HepG2 (cell line): ENCODE results near the gene C22orf42. TPM values are rescaled to one million over a fixed set of nuclear protein-coding genes. Genes with fewer than 3 reads are reported as not detected.

ENCODE experiments used
- ATAC-seq: fragments of 200-7000 bp; cut with Tn5 transposase; 3 replicates; pipeline ENCODE4 v1.9.1; 2020; ENCODE audit warnings: mild to moderate bottlenecking, moderate library complexity
- BruUV-seq: library from RNA; stranded (reverse); fragments of 400-500 nt; replicated peaks from 2 replicates; lab custom pipeline; 2021; lab: Mats Ljungman, UMichigan
- CTCF ChIA-PET: fragments of 300-600 bp; formaldehyde crosslinking; extraction: SDS; loops from one replicate; lab custom pipeline; 2021; ENCODE audit warnings: low total read pairs, inconsistent platforms, low intra/inter-chr PET ratio; lab: Yijun Ruan, JAX
- POLR2A ChIA-PET: fragments of 350-600 bp; sonication (Branson Sonifier 250); formaldehyde crosslinking; loops from one replicate; lab custom pipeline; 2020; ENCODE audit warnings: antibody characterized with exemption, inconsistent platforms; lab: Yijun Ruan, JAX
- DNase-seq: peaks from one replicate; pipeline ENCODE4 v3.0.0-alpha.2; 2015; ENCODE audit warnings: low spot score
- FAIRE-seq: peaks from 3 replicates; lab custom pipeline; 2011; peaks lifted over from hg19 to GRCh38; lab: Jason Lieb, UNC
- H2AFZ ChIP-seq: one replicate; pipeline ENCODE4 v1.6.1; 2011; ENCODE audit warnings: low read length, inconsistent platforms
- H3K27ac ChIP-seq: fragments of 300-600 bp; 3 replicates; pipeline ENCODE4 v1.8.0; 2011; ENCODE audit warnings: mixed run types, mild to moderate bottlenecking, mixed read lengths, low read length, inconsistent platforms; ENCODE audit not compliant: insufficient read depth; ENCODE audit errors: extremely low read length
- H3K27me3 ChIP-seq, 2 experiments: fragments of 200-600 bp in 1 of 2; 2 replicates in 1 of 2; 3 replicates in 1 of 2; pipeline versions ENCODE4 v1.6.0 to v1.8.0; 2011; ENCODE audit warnings: low read length in 2 of 2, mild to moderate bottlenecking in 2 of 2, moderate library complexity in 2 of 2, inconsistent platforms in 1 of 2; ENCODE audit not compliant: insufficient read depth in 2 of 2, control insufficient read depth in 1 of 2
- H3K36me3 ChIP-seq, 2 experiments: fragments of 200-600 bp in 1 of 2; replicated peaks in 1 of 2; 2 replicates in 1 of 2; 3 replicates in 1 of 2; pipeline versions ENCODE4 v1.5.1 to v1.8.0; 2011; ENCODE audit warnings: low read length in 2 of 2, inconsistent platforms in 1 of 2; ENCODE audit not compliant: insufficient read depth in 2 of 2, control insufficient read depth in 1 of 2
- H3K4me1 ChIP-seq: 2 replicates; pipeline ENCODE4 v1.5.1; 2012; ENCODE audit warnings: low read length, inconsistent platforms; ENCODE audit not compliant: insufficient read depth
- H3K4me2 ChIP-seq: 2 replicates; pipeline ENCODE4 v1.6.0; 2011; ENCODE audit warnings: low read depth, low read length, inconsistent platforms
- H3K4me3 ChIP-seq, 3 experiments: fragments of 200-600 bp in 1 of 3; sonication (generic), shearing (Covaris generic) in 1 of 3; replicated peaks in 1 of 3; 2 replicates each; pipeline ENCODE4 v1.5.1; 2011 to 2016; ENCODE audit warnings: low read length in 3 of 3, inconsistent platforms in 2 of 3, low read depth in 2 of 3, mild to moderate bottlenecking in 2 of 3, control low read depth in 1 of 3, mixed read lengths in 1 of 3; ENCODE audit not compliant: insufficient read depth in 1 of 3
- H3K79me2 ChIP-seq: one replicate; pipeline ENCODE4 v1.6.1; 2011; ENCODE audit warnings: low read length, inconsistent platforms; ENCODE audit not compliant: insufficient read depth
- H3K9ac ChIP-seq: 2 replicates; pipeline ENCODE4 v1.6.0; 2011; ENCODE audit warnings: mild to moderate bottlenecking, low read depth, low read length, inconsistent platforms; ENCODE audit not compliant: insufficient read depth
- H3K9me3 ChIP-seq: 2 replicates; pipeline ENCODE4 v1.5.1; 2012; ENCODE audit warnings: mild to moderate bottlenecking, low read length
- H4K20me1 ChIP-seq: 2 replicates; pipeline ENCODE4 v1.6.0; 2011; ENCODE audit warnings: inconsistent platforms, mild to moderate bottlenecking, low read length, moderate library complexity; ENCODE audit not compliant: insufficient read depth
- MIER2 ChIP-seq: IDR thresholded peaks from 2 replicates; pipeline ENCODE4 v1.6.1; 2016; ENCODE audit warnings: missing biosample characterization, missing genetic modification reagents
- NR1H2 ChIP-seq: sonication (generic); formaldehyde crosslinking; IDR thresholded peaks from 2 replicates; pipeline ENCODE4 v1.8.1; 2022; ENCODE audit warnings: low read depth, missing genetic modification reagents, borderline replicate concordance
- REPIN1 ChIP-seq: sonication (generic); formaldehyde crosslinking; IDR thresholded peaks from 2 replicates; pipeline ENCODE4 v1.8.0; 2022; ENCODE audit warnings: missing genetic modification reagents, low read depth, mild to moderate bottlenecking, borderline replicate concordance
- ZKSCAN8 ChIP-seq: IDR thresholded peaks from 2 replicates; pipeline ENCODE4 v1.6.1; 2016; ENCODE audit warnings: borderline replicate concordance, missing genetic modification reagents, missing compliant biosample characterization
- ZNF12 ChIP-seq: sonication (generic); formaldehyde crosslinking; IDR thresholded peaks from 2 replicates; pipeline ENCODE4 v1.5.0; 2020; ENCODE audit warnings: missing genetic modification reagents
- ZNF513 ChIP-seq: sonication (generic); formaldehyde crosslinking; conservative IDR thresholded peaks from 2 replicates; pipeline ENCODE4 v1.5.0; 2020; ENCODE audit warnings: missing genetic modification reagents
- ZNF770 ChIP-seq: sonication (generic); formaldehyde crosslinking; IDR thresholded peaks from 2 replicates; pipeline ENCODE4 v1.5.0; 2020; ENCODE audit warnings: mild to moderate bottlenecking, missing genetic modification reagents
- WGBS: methylation state at CpG from one replicate; pipeline ENCODE4 v1.1.6; 2017; ENCODE audit warnings: low lambda C conversion rate; 5-methylcytosine and 5-hydroxymethylcytosine counted together
- in situ Hi-C: cut with HindIII; loops from 2 replicates; pipeline ENCODE4 v1.10.0; 2017; ENCODE audit warnings: low pct_unique_long_range_greater_than_20kb; ENCODE audit not compliant: extremely low pct_ligation_motif_present
- intact Hi-C: fragments of 100-400 bp; cut with micrococcal nuclease; formaldehyde crosslinking; loops from one replicate; pipeline ENCODE4 v1.10.0; 2022; ENCODE audit not compliant: unreplicated experiment
- polyA plus RNA-seq, 8 experiments: library from polyadenylated mRNA; depleted of rRNA in 3 of 8; stranded (reverse) in 7 of 8; unstranded in 1 of 8; fragments of >200 nt; fragmentation: Illumina TruSeq in 4 of 8; extraction: Trizol in 4 of 8; gene quantifications; 2 replicates each; pipeline versions ENCODE4 v1.2.1 to v1.2.3, GENCODE V29; 2011 to 2016; ENCODE audit warnings: low read depth in 4 of 8, missing spikeins in 1 of 8, mixed read lengths in 1 of 8; ENCODE audit not compliant: insufficient read depth in 1 of 8
- total RNA-seq, 5 experiments: library from RNA; depleted of rRNA; stranded (reverse); fragments of >200 nt; fragmentation: Illumina TruSeq; extraction: Trizol; gene quantifications; 2 replicates each; pipeline ENCODE4 v1.2.3, GENCODE V29; 2016; ENCODE audit warnings: low read depth in 1 of 5
- TF ChIP-seq, protein P1 (sequence below): sonication (generic); formaldehyde crosslinking; IDR thresholded peaks from 2 replicates; pipeline ENCODE4 v1.4.0; 2020; ENCODE audit warnings: mild to moderate bottlenecking, missing genetic modification reagents
- TF ChIP-seq, protein P2 (sequence below): fragments of 450-650 bp; IDR thresholded peaks from 2 replicates; pipeline ENCODE4 v1.6.1; 2016
- TF ChIP-seq, protein P3 (sequence below), 2 experiments: sonication (generic) in 1 of 2; formaldehyde crosslinking in 1 of 2; IDR thresholded peaks; 2 replicates each; pipeline versions ENCODE4 v1.5.1 to v1.6.1; 2011 to 2020; ENCODE audit warnings: borderline replicate concordance in 1 of 2, low read depth in 1 of 2, low read length in 1 of 2, mild to moderate bottlenecking in 1 of 2, missing genetic modification reagents in 1 of 2, moderate library complexity in 1 of 2

C22orf42 gene
- total and polyA plus RNA-seq, 2 of the 13 experiments (the other 11 are each of a cell fraction or from before 2014, with no cell fraction given), result not detected

GRCh38 chr22:32199961-32200360, 40.9 kb upstream of the C22orf42 start (continued):
- TF ChIP-seq, protein P1, sequence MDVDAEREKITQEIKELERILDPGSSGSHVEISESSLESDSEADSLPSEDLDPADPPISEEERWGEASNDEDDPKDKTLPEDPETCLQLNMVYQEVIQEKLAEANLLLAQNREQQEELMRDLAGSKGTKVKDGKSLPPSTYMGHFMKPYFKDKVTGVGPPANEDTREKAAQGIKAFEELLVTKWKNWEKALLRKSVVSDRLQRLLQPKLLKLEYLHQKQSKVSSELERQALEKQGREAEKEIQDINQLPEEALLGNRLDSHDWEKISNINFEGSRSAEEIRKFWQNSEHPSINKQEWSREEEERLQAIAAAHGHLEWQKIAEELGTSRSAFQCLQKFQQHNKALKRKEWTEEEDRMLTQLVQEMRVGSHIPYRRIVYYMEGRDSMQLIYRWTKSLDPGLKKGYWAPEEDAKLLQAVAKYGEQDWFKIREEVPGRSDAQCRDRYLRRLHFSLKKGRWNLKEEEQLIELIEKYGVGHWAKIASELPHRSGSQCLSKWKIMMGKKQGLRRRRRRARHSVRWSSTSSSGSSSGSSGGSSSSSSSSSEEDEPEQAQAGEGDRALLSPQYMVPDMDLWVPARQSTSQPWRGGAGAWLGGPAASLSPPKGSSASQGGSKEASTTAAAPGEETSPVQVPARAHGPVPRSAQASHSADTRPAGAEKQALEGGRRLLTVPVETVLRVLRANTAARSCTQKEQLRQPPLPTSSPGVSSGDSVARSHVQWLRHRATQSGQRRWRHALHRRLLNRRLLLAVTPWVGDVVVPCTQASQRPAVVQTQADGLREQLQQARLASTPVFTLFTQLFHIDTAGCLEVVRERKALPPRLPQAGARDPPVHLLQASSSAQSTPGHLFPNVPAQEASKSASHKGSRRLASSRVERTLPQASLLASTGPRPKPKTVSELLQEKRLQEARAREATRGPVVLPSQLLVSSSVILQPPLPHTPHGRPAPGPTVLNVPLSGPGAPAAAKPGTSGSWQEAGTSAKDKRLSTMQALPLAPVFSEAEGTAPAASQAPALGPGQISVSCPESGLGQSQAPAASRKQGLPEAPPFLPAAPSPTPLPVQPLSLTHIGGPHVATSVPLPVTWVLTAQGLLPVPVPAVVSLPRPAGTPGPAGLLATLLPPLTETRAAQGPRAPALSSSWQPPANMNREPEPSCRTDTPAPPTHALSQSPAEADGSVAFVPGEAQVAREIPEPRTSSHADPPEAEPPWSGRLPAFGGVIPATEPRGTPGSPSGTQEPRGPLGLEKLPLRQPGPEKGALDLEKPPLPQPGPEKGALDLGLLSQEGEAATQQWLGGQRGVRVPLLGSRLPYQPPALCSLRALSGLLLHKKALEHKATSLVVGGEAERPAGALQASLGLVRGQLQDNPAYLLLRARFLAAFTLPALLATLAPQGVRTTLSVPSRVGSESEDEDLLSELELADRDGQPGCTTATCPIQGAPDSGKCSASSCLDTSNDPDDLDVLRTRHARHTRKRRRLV (CRISPR knock-in tag), result no peak
- TF ChIP-seq REPIN1 (no peak), MIER2 (CRISPR knock-in tag) (no peak), ZNF12 (CRISPR knock-in tag) (no peak)
- TF ChIP-seq, protein P2, sequence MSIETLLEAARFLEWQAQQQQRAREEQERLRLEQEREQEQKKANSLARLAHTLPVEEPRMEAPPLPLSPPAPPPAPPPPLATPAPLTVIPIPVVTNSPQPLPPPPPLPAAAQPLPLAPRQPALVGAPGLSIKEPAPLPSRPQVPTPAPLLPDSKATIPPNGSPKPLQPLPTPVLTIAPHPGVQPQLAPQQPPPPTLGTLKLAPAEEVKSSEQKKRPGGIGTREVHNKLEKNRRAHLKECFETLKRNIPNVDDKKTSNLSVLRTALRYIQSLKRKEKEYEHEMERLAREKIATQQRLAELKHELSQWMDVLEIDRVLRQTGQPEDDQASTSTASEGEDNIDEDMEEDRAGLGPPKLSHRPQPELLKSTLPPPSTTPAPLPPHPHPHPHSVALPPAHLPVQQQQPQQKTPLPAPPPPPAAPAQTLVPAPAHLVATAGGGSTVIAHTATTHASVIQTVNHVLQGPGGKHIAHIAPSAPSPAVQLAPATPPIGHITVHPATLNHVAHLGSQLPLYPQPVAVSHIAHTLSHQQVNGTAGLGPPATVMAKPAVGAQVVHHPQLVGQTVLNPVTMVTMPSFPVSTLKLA, result no peak

DNA sequence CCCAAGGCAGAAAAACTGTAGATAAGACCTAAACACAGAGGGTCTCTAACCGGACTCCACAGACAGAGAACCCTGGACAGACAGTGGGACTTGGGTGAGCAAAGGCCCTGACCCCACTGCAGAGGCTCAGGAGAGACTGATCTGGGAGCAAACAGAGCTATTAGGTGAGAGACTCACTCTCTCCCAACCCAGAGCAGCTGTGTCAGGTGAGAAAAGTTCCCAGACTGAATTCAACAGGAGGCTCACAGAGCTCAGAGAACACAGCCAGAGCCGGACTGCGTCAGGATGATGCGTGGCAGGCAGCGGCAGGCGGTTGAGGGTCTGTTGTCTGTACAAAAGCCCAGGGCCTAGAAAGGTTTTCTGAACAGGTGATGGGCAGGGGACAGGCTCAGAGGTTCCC, 40.2 kb upstream of the C22orf42 start:
- FAIRE-seq, result no peak
- Histone ChIP-seq H2AFZ (no peak overlapping the region), H3K9me3 (no peaks in the 10 kb centered on the region), H3K4me2 (no peak overlapping the region), H3K79me2 (no peaks in the 10 kb centered on the region), H4K20me1 (no peaks in the 10 kb centered on the region), H3K27me3 (peaks cover 1 to 9% of the 10 kb centered on the region in 2 experiments; a peak in 2 of 5 replicates), H3K27ac (no peak overlapping the region), H3K4me1 (peaks cover 14% of the 10 kb centered on the region), H3K4me3 (no peak overlapping the region), H3K36me3 (no peaks in the 10 kb centered on the region), H3K9ac (no peak overlapping the region)
- WGBS, result 71% methylated on average over 5 of the region's 6 CpGs
- CTCF ChIA-PET, result no interaction called here
- in situ Hi-C loops, result no loop called here
- intact Hi-C loops, result no loop called here
- POLR2A ChIA-PET, result no interaction called here
- no peak for ATAC-seq
- no peak for DNase-seq
- BruUV-seq, result no TSS peak
- TF ChIP-seq, protein P3, sequence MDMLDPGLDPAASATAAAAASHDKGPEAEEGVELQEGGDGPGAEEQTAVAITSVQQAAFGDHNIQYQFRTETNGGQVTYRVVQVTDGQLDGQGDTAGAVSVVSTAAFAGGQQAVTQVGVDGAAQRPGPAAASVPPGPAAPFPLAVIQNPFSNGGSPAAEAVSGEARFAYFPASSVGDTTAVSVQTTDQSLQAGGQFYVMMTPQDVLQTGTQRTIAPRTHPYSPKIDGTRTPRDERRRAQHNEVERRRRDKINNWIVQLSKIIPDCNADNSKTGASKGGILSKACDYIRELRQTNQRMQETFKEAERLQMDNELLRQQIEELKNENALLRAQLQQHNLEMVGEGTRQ (IDR thresholded peaks at IDR 0.05; ENCODE audit: low read depth, low read length), result no peak
- TF ChIP-seq, protein P3 (CRISPR knock-in tag; IDR thresholded peaks at IDR 0.05; ENCODE audit: borderline replicate concordance), result no peak
- TF ChIP-seq ZNF770 (CRISPR knock-in tag) (no peak), ZKSCAN8 (CRISPR knock-in tag) (no peak), NR1H2 (CRISPR knock-in tag) (no peak), ZNF513 (CRISPR knock-in tag) (no peak)
